K562 (cell line): ENCODE data around the gene SERPINA3. TPM values are rescaled to one million over a fixed set of nuclear protein-coding genes. Genes with fewer than 3 reads are reported as not detected.

Experiments
- ATAC-seq: fragments of 200-7000 bp; cut with Tn5 transposase; 3 replicates; pipeline ENCODE4 v1.9.1; 2020; ENCODE audit warnings: moderate library complexity
- BruUV-seq: library from RNA; stranded (reverse); fragments of 400-500 nt; replicated peaks from 2 replicates; lab custom pipeline; 2021; lab: Mats Ljungman, UMichigan
- CTCF ChIA-PET: fragments of 300-600 bp; formaldehyde crosslinking; extraction: SDS; loops from one replicate; lab custom pipeline; 2021; ENCODE audit warnings: low intra/inter-chr PET ratio; lab: Yijun Ruan, JAX
- POLR2A ChIA-PET: fragments of 300-600, 350-650 bp; sonication (Branson Sonifier 250); formaldehyde crosslinking; extraction: SDS; loops from one replicate; lab custom pipeline; 2021; ENCODE audit warnings: antibody characterized with exemption, inconsistent platforms; lab: Yijun Ruan, JAX
- DNase-seq, 4 experiments: peaks; one replicate each; pipeline versions ENCODE4 v3.0.0 to v3.0.0-alpha.2; 2011 to 2018; ENCODE audit warnings: low spot score in 3 of 4, mixed read lengths in 3 of 4; ENCODE audit errors: extremely low read depth in 1 of 4
- FAIRE-seq: peaks from 2 replicates; lab custom pipeline; 2011; peaks lifted over from hg19 to GRCh38; lab: Jason Lieb, UNC
- H2AFZ ChIP-seq: 2 replicates; pipeline ENCODE4 v1.6.0; 2011; ENCODE audit warnings: low read depth, low read length, control low read depth, inconsistent platforms
- H3K27ac ChIP-seq: fragments of 200-600 bp; 3 replicates; pipeline ENCODE4 v1.8.0; 2011; ENCODE audit warnings: low read depth, mild to moderate bottlenecking, control low read depth, inconsistent platforms, low read length, moderate library complexity, mixed read lengths; ENCODE audit errors: extremely low read depth
- H3K27me3 ChIP-seq, 2 experiments: fragments of 300-600 bp in 1 of 2; 2 replicates in 1 of 2; 3 replicates in 1 of 2; pipeline versions ENCODE4 v1.6.0 to v1.8.0; 2011; ENCODE audit warnings: inconsistent platforms in 2 of 2, low read length in 2 of 2, mild to moderate bottlenecking in 1 of 2, mixed read lengths in 1 of 2, moderate library complexity in 1 of 2; ENCODE audit not compliant: control insufficient read depth in 2 of 2, insufficient read depth in 2 of 2
- H3K36me3 ChIP-seq: fragments of 300-600 bp; 3 replicates; pipeline ENCODE4 v1.8.0; 2011; ENCODE audit warnings: mild to moderate bottlenecking, low read length, inconsistent platforms; ENCODE audit not compliant: control insufficient read depth, insufficient read depth
- H3K4me1 ChIP-seq, 2 experiments: fragments of 200-600 bp in 1 of 2; replicated peaks in 1 of 2; 2 replicates in 1 of 2; 3 replicates in 1 of 2; pipeline versions ENCODE4 v1.5.1 to v1.8.0; 2011; ENCODE audit warnings: inconsistent platforms in 2 of 2, low read length in 2 of 2, mild to moderate bottlenecking in 1 of 2, mixed read lengths in 1 of 2, moderate library complexity in 1 of 2; ENCODE audit not compliant: control insufficient read depth in 2 of 2, insufficient read depth in 2 of 2
- H3K4me2 ChIP-seq: 2 replicates; pipeline ENCODE4 v1.6.1; 2011; ENCODE audit warnings: low read length, control low read depth, inconsistent platforms, mixed read lengths; ENCODE audit not compliant: insufficient read depth
- H3K4me3 ChIP-seq: fragments of 200-600 bp; sonication (generic), shearing (Covaris generic); 2 replicates; pipeline ENCODE4 v1.5.1; 2016; ENCODE audit warnings: control low read depth, inconsistent platforms
- H3K79me2 ChIP-seq: fragments of 200-600 bp; 3 replicates; pipeline ENCODE4 v1.8.0; 2011; ENCODE audit warnings: low read length, inconsistent platforms; ENCODE audit not compliant: control insufficient read depth, insufficient read depth
- H3K9ac ChIP-seq, 2 experiments: 2 replicates each; pipeline versions ENCODE4 v1.6.0 to v1.6.1; 2011; ENCODE audit warnings: low read depth in 2 of 2, low read length in 2 of 2, control low read depth in 1 of 2, inconsistent platforms in 1 of 2, mild to moderate bottlenecking in 1 of 2, mixed read lengths in 1 of 2; ENCODE audit not compliant: insufficient read depth in 1 of 2
- H3K9me1 ChIP-seq: one replicate; pipeline ENCODE4 v1.6.0; 2011; ENCODE audit warnings: inconsistent platforms, mild to moderate bottlenecking, low read length, moderate library complexity; ENCODE audit not compliant: control insufficient read depth, insufficient read depth
- H3K9me3 ChIP-seq: replicated peaks from 2 replicates; pipeline ENCODE4 v1.5.1; 2011; ENCODE audit warnings: low read depth, low read length, inconsistent platforms; ENCODE audit not compliant: control insufficient read depth, insufficient read depth
- H4K20me1 ChIP-seq: replicated peaks from 2 replicates; pipeline ENCODE4 v1.6.1; 2011; ENCODE audit warnings: low read length, inconsistent platforms, mixed read lengths; ENCODE audit not compliant: control insufficient read depth, insufficient read depth
- ASH1L ChIP-seq: fragments of 450-650 bp; IDR thresholded peaks from 2 replicates; pipeline ENCODE4 v1.6.1; 2018; ENCODE audit warnings: borderline replicate concordance, mild to moderate bottlenecking, low read depth; ENCODE audit not compliant: partially characterized antibody
- E2F3 ChIP-seq: fragments of 250-450 bp; sonication (Bioruptor Pico); IDR thresholded peaks from 2 replicates; pipeline ENCODE4 v1.4.0; 2020; ENCODE audit warnings: mild to moderate bottlenecking
- EP300 ChIP-seq: IDR thresholded peaks from 2 replicates; pipeline ENCODE4 v1.6.1; 2012; ENCODE audit warnings: low read length, improper control_type of control experiment
- ETV6 ChIP-seq, 3 experiments: fragments of 150-350 bp in 1 of 3; sonication (generic) in 1 of 3; formaldehyde crosslinking in 1 of 3; IDR thresholded peaks; 2 replicates each; pipeline versions ENCODE4 v1.6.1 to v1.8.0; 2014 to 2022; ENCODE audit warnings: borderline replicate concordance in 2 of 3, low read depth in 2 of 3, antibody characterized with exemption in 1 of 3, low read length in 1 of 3, mild to moderate bottlenecking in 1 of 3, missing genetic modification reagents in 1 of 3
- FIP1L1 ChIP-seq: fragments of 200-400 bp; formaldehyde crosslinking; IDR thresholded peaks from 2 replicates; pipeline ENCODE4 v1.6.1; 2018; ENCODE audit warnings: mild to moderate bottlenecking, low read depth, low read length; ENCODE audit not compliant: poor library complexity, severe bottlenecking
- LEF1 ChIP-seq: fragments of 450-650 bp; IDR thresholded peaks from 2 replicates; pipeline ENCODE4 v1.6.1; 2016; ENCODE audit warnings: mild to moderate bottlenecking
- MTF1 ChIP-seq: fragments of 250-450 bp; sonication (Bioruptor Pico); IDR thresholded peaks from 2 replicates; pipeline ENCODE4 v1.9.0; 2021; ENCODE audit warnings: moderate library complexity, mild to moderate bottlenecking, inconsistent platforms, borderline replicate concordance
- POLR2H ChIP-seq: IDR thresholded peaks from 2 replicates; pipeline ENCODE4 v1.6.1; 2016; ENCODE audit warnings: missing genetic modification characterization, low read depth, mild to moderate bottlenecking, control low read depth, missing compliant biosample characterization, moderate library complexity
- ZBTB7A ChIP-seq: IDR thresholded peaks from 2 replicates; pipeline ENCODE4 v1.6.1; 2011; ENCODE audit warnings: low read depth, mild to moderate bottlenecking, low read length, moderate library complexity, borderline replicate concordance; ENCODE audit not compliant: control insufficient read depth
- ZNF57 ChIP-seq: fragments of 450-650 bp; formaldehyde crosslinking; IDR thresholded peaks from 2 replicates; pipeline ENCODE4 v1.4.0; 2020; ENCODE audit warnings: mild to moderate bottlenecking, moderate library complexity
- ZNF583 ChIP-seq: fragments of 250-450 bp; sonication (Bioruptor Pico); IDR thresholded peaks from 2 replicates; pipeline ENCODE4 v1.4.0; 2020
- WGBS: fragments of 100-300 bp; shearing (Covaris generic); methylation state at CpG from one replicate; pipeline ENCODE4 v1.1.6; 2016; ENCODE audit warnings: low coverage, mixed read lengths; ENCODE audit not compliant: insufficient coverage; ENCODE audit errors: missing lambda C conversion rate; 5-methylcytosine and 5-hydroxymethylcytosine counted together
- in situ Hi-C: fragments of 300-500 bp; cut with MboI; formaldehyde crosslinking; loops from 4 replicates; pipeline ENCODE4 v1.15.0; 2018; ENCODE audit warnings: inconsistent platforms, mixed read lengths
- intact Hi-C: fragments of 100-400 bp; cut with micrococcal nuclease; formaldehyde crosslinking; loops from 2 replicates; pipeline ENCODE4 v1.14.2; 2022
- polyA plus RNA-seq, 8 experiments: library from polyadenylated mRNA; depleted of rRNA in 4 of 8; stranded (reverse) in 5 of 8; unstranded in 3 of 8; fragments of >200 nt; fragmentation: Nextera tagmentation in 2 of 8; fragmentation: Illumina TruSeq in 1 of 8; extraction: Ambion mirVana in 2 of 8; extraction: Trizol in 1 of 8; gene quantifications; 2 replicates each; pipeline versions ENCODE4 v1.2.1 to v1.2.3, GENCODE V29; 2011 to 2014; ENCODE audit warnings: inconsistent platforms in 1 of 8, missing spikeins in 1 of 8
- total RNA-seq, 7 experiments: library from RNA; depleted of rRNA in 6 of 7; stranded (reverse); fragments of >200 nt in 6 of 7; fragmentation: Illumina TruSeq in 2 of 7; extraction: Trizol in 2 of 7; gene quantifications; 2 replicates each; pipeline versions ENCODE4 v1.2.1 to v1.2.3, GENCODE V29; 2011 to 2021; ENCODE audit warnings: low replicate concordance in 1 of 7
- TF ChIP-seq, protein P1 (sequence below): fragments of 150-350 bp; IDR thresholded peaks from 2 replicates; pipeline ENCODE4 v1.6.1; 2014; ENCODE audit warnings: low read depth, mild to moderate bottlenecking, low read length, borderline replicate concordance

Gene SERPINA3
- total and polyA plus RNA-seq, 9 of the 15 experiments (the other 6 are each of a cell fraction or from before 2014, with no cell fraction given), result 2.3 TPM; not detected in 8

DNA sequence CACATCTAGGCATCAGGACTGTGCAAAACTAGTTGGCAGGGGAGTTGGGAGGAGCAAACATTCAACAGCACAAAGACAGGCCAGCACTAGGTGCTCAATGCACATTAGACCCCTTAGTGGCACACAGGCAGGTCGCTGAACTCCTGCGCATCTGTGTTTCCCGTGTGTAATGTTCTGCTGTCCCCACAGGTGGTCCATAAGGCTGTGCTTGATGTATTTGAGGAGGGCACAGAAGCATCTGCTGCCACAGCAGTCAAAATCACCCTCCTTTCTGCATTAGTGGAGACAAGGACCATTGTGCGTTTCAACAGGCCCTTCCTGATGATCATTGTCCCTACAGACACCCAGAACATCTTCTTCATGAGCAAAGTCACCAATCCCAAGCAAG is 11.2 kb downstream of the SERPINA3 start:
- POLR2A ChIA-PET, result no interaction called here
- no TSS peak for BruUV-seq

DNA sequence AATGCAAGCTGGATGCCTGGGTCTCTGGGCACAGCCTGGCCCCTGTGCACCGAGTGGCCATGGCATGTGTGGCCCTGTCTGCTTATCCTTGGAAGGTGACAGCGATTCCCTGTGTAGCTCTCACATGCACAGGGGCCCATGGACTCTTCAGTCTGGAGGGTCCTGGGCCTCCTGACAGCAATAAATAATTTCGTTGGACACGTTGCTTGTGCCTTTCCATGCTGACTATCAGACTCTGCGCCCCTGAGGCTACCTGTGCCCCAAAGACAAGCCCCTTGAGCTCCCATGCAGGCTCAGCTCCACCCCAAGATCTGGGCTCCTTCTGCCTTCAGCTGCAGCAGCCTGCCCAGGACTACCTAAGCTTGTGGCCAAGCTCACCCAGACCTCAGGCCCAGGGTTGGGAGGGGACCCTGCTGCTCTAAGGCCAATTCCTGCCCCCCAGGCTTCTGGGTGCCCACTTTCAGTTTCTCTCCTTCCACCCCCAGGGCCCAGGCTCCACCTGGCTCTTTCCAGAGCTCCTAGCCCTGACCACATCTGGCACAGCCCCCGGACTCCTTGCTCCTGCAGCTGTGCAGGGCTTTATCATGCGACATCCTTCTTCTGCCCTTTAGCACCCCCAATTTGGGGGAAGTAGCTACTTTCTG is 11.8 kb downstream of the SERPINA3 start:
- ChIA-PET POLR2A (no interaction called here), CTCF (no interaction called here)
- DNase-seq, result no peak
- Histone ChIP-seq H3K27me3 (no peaks in the 10 kb centered on the region), H3K9me1 (no peaks in the 10 kb centered on the region), H3K36me3 (no peaks in the 10 kb centered on the region), H3K4me3 (no peak overlapping the region), H4K20me1 (no peaks in the 10 kb centered on the region), H3K4me2 (no peak overlapping the region), H2AFZ (no peak overlapping the region), H3K4me1 (no peaks in the 10 kb centered on the region), H3K79me2 (no peaks in the 10 kb centered on the region), H3K9me3 (no peaks in the 10 kb centered on the region), H3K27ac (no peak overlapping the region), H3K9ac (no peak overlapping the region)
- 0% methylated on average over 7 of the region's 7 CpGs for WGBS
- BruUV-seq, result no TSS peak
- no peak for ATAC-seq
- intact Hi-C loops (no loop called here), in situ Hi-C loops (no loop called here)
- no peak for FAIRE-seq
- TF ChIP-seq ZNF57 (CRISPR knock-in tag) (no peak), E2F3 (CRISPR knock-in tag) (no peak), EP300 (no peak), ETV6 (IDR thresholded peaks at IDR 0.05; ENCODE audit: borderline replicate concordance in 1 of 2, low read depth in 2 of 2, low read length in 1 of 2) (no peak), ETV6 (CRISPR knock-in tag; IDR thresholded peaks at IDR 0.05; ENCODE audit: borderline replicate concordance) (no peak), MTF1 (CRISPR knock-in tag) (no peak), LEF1 (no peak)
- TF ChIP-seq, protein P1, sequence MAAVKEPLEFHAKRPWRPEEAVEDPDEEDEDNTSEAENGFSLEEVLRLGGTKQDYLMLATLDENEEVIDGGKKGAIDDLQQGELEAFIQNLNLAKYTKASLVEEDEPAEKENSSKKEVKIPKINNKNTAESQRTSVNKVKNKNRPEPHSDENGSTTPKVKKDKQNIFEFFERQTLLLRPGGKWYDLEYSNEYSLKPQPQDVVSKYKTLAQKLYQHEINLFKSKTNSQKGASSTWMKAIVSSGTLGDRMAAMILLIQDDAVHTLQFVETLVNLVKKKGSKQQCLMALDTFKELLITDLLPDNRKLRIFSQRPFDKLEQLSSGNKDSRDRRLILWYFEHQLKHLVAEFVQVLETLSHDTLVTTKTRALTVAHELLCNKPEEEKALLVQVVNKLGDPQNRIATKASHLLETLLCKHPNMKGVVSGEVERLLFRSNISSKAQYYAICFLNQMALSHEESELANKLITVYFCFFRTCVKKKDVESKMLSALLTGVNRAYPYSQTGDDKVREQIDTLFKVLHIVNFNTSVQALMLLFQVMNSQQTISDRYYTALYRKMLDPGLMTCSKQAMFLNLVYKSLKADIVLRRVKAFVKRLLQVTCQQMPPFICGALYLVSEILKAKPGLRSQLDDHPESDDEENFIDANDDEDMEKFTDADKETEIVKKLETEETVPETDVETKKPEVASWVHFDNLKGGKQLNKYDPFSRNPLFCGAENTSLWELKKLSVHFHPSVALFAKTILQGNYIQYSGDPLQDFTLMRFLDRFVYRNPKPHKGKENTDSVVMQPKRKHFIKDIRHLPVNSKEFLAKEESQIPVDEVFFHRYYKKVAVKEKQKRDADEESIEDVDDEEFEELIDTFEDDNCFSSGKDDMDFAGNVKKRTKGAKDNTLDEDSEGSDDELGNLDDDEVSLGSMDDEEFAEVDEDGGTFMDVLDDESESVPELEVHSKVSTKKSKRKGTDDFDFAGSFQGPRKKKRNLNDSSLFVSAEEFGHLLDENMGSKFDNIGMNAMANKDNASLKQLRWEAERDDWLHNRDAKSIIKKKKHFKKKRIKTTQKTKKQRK, result no peak

More for the DNA sequence above, 11.2 kb downstream of the SERPINA3 start:
- H3K27me3 ChIP-seq, result no peaks in the 10 kb centered on the region
- WGBS, result 0% methylated on average over 1 of the region's 4 CpGs
- H4K20me1 ChIP-seq, result no peaks in the 10 kb centered on the region
- H3K9ac ChIP-seq, result no peak overlapping the region
- ATAC-seq, result no peak
- H3K4me1 ChIP-seq, result no peaks in the 10 kb centered on the region
- H3K9me3 ChIP-seq, result no peaks in the 10 kb centered on the region
- intact Hi-C loops, result no loop called here
- no peaks in the 10 kb centered on the region for H3K79me2 ChIP-seq
- no peak overlapping the region for H3K4me2 ChIP-seq
- CTCF ChIA-PET, result no interaction called here
- H3K27ac ChIP-seq, result no peak overlapping the region
- H3K9me1 ChIP-seq, result no peaks in the 10 kb centered on the region
- H2AFZ ChIP-seq, result no peak overlapping the region
- no peak for DNase-seq
- TF ChIP-seq POLR2H (tag), result no peak
- TF ChIP-seq LEF1, result no peak
- no peak for TF ChIP-seq FIP1L1
- no peak for TF ChIP-seq ASH1L
- no peak for TF ChIP-seq ZNF583 (CRISPR knock-in tag)
- no peak for TF ChIP-seq ZBTB7A
- TF ChIP-seq, all 486 proteins: peak for 0
- no peak for FAIRE-seq
- Histone ChIP-seq H3K36me3 (no peaks in the 10 kb centered on the region), H3K4me3 (no peak overlapping the region)
- in situ Hi-C loops, result no loop called here
